ENCODE measurements around the gene VWA5A.

DNA sequence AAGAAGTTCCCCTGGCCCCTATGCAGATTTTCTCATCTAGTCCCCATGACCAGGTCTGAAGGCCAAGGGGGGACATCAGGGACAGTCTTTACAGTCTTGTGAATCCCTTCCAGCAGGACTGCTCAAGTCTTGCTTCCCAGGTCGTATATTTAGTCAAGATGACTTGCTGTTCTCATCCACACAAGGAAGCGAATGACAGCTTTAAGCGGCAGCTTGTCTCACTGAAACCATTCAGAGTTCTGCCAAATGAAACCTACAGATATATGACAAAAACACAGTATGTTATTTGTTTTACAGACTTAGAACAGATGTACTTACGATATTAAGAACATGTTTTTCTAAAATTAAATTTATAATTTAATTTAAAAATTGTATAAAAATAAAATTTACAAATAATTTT is 5.6 kb downstream of the VWA5A start:
- TF ChIP-seq, protein P1, sequence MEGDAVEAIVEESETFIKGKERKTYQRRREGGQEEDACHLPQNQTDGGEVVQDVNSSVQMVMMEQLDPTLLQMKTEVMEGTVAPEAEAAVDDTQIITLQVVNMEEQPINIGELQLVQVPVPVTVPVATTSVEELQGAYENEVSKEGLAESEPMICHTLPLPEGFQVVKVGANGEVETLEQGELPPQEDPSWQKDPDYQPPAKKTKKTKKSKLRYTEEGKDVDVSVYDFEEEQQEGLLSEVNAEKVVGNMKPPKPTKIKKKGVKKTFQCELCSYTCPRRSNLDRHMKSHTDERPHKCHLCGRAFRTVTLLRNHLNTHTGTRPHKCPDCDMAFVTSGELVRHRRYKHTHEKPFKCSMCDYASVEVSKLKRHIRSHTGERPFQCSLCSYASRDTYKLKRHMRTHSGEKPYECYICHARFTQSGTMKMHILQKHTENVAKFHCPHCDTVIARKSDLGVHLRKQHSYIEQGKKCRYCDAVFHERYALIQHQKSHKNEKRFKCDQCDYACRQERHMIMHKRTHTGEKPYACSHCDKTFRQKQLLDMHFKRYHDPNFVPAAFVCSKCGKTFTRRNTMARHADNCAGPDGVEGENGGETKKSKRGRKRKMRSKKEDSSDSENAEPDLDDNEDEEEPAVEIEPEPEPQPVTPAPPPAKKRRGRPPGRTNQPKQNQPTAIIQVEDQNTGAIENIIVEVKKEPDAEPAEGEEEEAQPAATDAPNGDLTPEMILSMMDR (IDR thresholded peaks at IDR 0.05; ENCODE audit: low read length), result no peak
- no peak for TF ChIP-seq EZH2 (IDR thresholded peaks at IDR 0.05; ENCODE audit: borderline replicate concordance, low read length)
